Raji (cell line): ENCODE data around the gene HIVEP3.

Source experiments
- POLR2A ChIP-seq: IDR thresholded peaks from 2 replicates; pipeline ENCODE4 v1.6.1; 2011; ENCODE audit warnings: low read depth, low read length, control low read depth; ENCODE audit not compliant: insufficient read depth

Gene HIVEP3

DNA sequence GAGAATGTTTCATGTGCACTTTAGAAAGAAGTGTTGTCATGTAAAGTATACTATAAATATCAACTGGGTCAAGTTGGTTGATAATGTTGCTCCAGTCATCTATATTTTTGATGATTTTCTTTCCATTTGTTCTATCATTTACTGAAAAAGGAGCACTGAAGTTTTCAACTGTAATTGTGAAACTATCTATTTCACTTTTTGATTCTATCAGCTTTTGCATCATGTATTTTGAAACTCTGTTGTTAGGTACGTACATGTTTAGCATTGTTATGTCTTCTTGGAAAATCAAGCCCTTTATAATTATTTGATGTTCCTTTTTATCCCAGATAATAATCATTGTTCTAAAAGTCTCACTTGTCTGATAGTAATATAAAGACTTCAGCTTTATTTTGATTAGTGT lies 14.4 kb upstream of the HIVEP3 start:
- no peak for TF ChIP-seq POLR2A

DNA sequence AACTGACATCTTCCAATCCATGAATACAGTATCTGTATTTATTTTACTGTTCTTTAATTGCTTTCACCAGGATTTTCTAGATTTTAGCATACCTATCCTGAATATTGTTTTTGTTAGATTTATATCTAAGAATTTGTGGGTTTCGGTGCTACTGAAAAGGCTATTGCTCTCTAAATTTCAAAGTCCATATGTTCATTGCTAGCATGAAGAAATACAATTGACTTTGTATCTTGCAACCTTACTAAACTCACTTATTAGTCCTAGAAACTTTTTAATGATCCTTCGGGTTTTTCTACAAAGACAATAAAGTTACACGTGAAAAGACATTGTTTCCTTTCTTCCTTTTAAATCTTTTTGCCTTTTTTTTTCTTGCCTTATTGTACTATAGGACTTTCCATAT lies 12.9 kb upstream of the HIVEP3 start:
- TF ChIP-seq POLR2A = no peak

DNA sequence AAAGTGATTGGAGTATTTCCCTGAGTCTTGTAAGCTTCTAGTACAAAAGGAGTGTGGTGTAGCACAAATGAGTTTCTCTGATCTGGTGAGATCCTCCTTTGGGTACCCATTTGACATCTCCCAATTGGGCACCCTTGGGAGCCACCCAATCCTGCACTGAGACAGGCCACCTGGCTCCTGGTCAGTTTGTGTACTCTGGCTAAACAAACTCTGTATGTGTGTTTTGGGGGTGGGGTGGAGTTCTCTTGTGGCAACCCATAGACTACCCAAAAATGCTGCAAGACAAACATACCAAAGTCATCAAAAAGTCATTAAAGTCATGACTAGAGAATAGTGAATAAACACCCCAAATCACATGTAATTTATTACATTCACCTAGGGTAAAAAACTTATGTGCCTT lies 8.4 kb upstream of the HIVEP3 start:
- TF ChIP-seq POLR2A = no peak

DNA sequence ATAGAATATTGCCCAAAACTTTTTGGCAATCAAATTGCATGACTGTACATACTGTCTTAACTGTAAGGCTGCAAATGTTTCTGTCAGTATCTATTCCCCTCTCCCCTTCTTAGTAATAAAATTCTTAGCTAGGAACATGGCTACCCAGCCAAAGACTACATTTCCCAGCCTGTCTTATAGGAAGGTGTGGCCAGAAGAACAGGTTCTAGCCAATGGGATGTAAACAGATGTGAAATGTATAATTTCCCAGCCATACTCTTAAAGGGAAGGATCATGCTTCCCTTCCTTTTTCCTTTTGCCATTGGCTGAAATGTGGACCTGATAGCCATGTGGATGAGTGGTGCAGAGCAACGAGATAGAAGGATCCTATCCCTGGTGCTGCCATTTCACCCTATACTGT lies 7.0 kb upstream of the HIVEP3 start:
- TF ChIP-seq POLR2A = no peak

DNA sequence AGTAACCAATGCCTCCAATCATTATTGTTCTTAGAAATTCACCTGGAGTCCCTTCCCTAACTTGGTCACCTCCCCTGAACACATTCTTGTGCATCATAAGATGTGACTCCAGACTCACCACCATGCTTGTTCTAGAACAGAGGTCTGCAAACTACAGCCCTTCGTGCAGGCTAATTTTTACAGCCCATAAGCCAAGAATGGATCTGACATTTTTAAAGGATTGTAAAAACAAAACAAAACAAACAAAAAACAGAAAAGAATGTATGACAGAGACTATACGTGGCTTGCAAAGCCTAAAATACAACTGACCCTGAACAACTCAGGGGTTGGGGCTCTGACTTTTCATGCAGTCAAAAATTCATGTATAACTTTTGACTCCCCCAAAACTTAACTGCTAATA lies 6.2 kb upstream of the HIVEP3 start:
- no peak for TF ChIP-seq POLR2A

DNA sequence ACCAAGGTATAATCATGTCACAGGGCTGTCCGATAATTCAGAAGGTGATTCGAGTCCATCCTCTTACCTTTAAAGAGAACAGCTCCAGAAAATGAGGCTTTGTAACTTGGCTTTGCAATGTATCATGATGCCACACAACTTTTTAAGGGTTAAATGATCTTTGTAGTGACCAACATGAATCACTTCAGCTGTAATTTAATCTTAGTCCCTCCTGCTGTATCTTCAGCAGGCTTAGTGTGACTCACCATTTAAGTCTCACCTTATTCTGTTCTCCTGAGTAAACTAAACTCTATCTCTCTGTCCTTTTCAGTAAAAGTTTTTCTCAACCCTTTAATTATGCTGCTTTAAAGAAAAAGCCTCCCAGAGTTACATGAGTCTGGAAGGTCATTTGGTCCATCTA lies 1.9 kb upstream of the HIVEP3 start:
- no peak for TF ChIP-seq POLR2A

DNA sequence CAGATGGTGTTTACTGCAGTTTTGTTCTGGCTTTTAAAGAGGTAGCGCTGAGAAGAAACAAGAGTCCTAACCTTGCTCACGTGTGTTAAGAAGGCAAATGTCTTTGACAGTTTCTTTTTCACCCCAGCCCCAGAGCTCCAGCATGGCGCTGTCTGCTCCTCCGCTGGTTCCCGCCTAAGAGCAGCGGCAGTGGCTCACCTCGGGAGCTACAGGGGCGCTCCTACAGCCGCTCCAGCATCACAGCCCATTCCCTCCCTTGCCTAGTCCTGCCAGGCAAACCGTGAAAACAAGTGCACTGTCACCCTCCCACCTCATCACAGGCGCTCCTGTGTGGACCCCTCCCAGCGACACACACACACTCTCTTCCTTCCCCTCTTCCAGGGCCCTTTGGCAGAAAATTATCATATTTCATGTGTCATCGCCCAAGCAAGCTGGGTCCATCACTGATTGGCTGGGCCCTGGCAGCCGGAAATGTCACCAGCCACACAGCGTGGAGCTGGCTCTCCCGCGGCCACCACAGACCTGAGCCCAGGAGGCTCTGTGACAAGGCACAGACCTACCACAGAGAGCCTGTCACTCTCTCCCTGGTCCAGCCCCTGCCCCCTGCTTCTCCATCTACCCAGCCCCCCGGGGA lies 1.2 kb upstream of the HIVEP3 start:
- no peak for TF ChIP-seq POLR2A

DNA sequence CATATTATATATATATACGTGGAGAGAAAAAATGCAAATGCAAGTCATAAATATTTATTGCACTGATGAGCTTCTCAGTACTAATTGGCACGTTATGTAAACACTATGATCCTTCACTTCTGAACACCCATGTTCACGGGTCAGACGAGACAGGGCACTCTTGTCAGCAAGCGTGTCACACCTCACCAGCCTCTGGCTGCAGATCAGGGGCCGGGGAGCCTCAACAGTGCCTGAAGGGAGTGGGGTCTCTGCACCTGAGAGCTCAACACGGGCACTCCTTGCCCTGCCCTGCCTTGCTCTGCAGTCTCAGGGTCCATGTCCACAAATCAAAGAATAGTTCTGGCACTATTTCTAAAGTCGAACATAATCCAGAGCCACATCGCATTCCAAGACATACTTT lies 409 bp upstream of the HIVEP3 start:
- no peak for TF ChIP-seq POLR2A

DNA sequence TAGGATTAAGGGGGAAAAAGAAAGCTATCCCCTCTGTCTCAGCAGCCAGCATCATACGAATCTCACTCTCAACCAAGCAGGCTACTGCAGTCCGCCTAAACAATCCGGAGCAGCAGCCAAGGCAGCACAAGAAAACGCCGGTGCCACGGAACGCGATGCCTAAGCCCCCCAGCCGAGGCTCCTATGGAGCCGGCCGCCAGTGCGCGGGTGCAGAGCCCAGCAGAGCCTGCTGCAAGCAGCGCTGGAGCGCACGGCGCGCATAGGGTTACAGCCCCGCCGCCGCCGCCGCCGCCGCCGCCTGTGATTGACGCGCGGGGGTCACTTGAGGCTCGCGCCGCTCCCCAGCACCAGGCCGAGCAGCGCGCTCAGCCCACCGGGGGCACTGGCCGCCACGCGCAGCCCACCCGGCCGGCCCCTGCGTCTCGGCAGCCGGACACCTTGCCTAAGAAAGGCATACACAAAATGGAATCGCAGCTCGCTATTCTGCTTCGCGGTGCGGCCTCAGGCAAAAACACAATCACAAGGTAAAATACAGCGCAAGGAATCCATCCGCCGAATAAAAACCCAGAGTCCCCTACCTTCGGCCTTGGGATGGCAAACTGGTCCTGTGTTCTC lies 780 bp downstream of the HIVEP3 start:
- no peak for TF ChIP-seq POLR2A

DNA sequence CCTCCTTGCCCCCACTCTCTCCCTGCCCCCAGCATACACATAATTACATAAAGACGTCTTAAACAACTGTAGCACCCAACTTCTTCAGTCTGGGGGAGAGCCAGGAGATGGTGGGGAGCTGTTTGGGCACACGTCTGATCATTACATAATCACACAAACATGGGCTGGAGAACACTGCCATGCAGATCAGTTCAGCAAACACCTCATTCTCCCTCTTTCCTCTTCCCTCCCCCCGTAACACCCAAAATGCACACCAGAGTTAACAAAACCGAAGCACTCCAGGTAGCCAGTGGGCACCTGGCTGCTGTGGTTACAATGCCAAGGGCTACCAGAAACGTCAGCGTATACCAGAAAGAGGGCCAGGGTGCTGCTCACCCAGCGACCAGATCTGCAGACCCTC lies 1.6 kb downstream of the HIVEP3 start:
- no peak for TF ChIP-seq POLR2A

DNA sequence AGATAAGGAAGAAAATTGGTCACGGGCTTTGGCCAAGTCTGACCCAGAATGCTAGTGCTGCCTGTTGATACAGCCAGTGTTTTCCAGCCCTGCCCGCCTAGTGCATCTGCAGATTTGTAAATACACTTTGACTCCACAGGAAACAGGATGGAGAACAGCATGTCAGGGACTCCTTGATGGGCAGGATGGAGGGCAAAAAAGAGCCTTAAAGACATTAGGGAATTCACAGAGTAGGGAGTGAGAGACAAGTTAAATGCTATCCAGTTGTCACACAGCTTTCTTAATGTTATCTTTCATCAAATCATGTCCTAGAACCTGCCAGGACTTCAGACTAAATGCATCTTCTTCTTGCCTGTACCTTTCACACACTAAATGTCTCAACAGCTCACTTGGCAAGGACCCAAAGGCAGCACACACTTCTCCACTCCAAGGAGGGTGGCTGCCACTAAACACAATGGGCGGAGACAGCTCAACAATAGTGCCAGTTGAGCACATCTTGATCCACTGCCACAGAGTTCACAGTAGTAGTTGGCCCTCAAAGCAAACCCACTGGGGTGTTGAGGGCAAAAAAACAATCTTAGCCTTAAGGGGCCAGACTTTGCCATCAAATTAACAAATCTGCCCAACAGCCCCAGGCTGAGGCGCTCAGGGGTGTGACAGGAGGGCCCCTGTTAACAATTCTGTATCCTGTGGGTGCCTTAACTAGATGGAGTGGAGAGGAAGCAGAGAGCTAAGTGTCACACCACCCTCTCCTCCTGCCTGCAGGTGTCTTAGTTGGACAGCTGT lies 2.7 kb downstream of the HIVEP3 start:
- no peak for TF ChIP-seq POLR2A

DNA sequence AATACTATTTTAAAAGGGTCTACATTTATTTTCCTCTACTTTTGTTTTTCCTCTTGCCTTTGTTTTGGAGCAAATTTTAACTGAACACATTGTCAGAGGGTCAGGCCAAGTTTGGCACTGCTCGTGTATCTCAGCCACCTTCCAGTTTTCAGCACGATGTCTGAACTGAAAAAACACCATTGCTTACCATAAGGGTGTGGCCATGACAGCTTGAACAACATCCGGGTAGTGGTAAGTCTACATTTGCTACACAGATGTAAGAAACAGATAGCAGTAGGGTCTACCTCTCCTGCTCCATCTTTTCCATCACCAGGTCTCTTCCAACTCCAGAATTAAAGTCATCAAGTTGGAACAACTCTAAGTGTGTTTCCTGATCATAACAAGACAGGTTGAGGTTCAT lies 4.2 kb downstream of the HIVEP3 start:
- no peak for TF ChIP-seq POLR2A

DNA sequence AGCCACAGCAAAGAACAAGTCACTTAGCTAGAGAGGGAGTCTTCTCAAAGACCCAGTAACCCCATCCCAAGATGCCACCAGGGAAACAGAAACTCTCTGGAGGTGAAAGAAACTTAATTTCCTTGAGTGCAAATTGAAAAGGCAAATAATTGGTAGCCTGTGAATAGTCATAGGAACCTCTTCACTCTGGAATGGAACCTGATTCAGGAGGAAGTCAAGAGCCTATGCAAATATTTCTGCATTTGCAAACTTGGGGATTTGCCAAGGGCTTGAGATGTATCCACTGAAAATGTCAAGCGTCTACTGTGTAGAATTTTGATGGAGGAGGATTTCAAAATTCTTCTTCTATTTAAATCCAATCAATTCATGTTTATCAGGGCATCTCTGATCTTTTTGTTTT lies 5.7 kb downstream of the HIVEP3 start:
- no peak for TF ChIP-seq POLR2A

DNA sequence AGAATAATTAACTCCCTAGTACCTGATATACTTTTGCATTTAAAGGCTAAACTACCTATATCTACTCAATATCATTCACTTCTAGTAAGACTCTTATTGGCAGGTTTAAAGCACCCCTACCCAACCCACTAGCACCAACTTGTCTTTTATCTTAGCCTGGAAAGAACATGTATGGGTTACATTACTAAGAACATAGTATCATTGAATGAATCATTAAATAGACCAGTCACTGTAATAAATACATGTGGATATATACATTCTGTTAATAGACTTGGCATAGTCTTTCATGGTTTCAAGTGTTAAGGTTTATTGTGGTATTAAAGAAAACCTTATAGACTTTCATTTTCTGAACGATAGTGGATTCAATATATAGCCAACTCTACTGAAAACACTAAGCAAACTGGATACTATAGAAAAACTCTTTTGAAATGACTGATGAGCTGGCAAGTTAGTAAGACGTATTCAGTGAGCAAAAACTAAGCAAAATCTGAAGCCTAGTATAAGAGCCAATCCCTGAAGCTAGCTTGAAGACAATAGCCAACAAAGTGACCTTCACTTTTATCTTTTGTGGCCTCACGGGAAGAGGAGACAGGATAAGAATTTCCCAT lies 10.3 kb downstream of the HIVEP3 start:
- TF ChIP-seq POLR2A = no peak

DNA sequence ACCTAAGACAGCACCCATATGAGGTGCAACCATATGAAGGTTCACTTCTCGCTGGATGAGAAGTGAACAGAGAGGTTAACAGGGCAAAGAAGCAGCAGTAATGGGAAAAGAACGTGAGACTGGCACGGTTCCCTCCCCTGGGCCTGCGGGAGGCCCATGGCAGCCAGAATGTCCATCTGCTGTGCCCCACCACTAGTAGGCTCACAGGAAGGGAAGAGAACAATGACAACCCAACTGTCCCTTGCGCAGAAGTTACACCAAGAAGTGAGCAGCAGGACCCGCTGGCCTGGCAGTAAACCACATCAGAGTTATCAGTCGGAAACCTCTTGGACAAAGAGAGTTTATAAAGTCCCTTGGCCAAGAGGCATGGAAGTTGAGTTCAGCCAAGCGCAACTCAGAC lies 11.3 kb downstream of the HIVEP3 start:
- TF ChIP-seq POLR2A = no peak

DNA sequence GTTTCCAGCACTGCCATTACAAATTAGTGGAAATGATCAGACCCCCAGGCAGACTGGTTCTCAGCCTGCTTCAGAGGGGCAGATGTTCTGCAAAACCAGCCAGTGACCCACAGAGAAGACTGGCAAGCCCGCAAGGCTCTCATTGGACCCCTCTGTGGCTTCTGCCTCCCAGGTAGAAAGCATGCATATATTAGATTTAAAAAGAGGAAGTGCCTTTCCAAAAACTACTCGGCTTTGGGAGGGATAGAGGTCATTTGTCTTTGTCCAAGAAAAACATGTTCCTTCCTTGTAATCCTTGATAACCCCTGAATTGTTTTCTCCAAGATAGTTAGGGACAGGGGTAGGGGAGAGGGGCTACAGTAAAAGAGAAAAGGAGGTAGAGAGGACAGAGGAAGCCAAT lies 11.8 kb downstream of the HIVEP3 start:
- TF ChIP-seq POLR2A = no peak

DNA sequence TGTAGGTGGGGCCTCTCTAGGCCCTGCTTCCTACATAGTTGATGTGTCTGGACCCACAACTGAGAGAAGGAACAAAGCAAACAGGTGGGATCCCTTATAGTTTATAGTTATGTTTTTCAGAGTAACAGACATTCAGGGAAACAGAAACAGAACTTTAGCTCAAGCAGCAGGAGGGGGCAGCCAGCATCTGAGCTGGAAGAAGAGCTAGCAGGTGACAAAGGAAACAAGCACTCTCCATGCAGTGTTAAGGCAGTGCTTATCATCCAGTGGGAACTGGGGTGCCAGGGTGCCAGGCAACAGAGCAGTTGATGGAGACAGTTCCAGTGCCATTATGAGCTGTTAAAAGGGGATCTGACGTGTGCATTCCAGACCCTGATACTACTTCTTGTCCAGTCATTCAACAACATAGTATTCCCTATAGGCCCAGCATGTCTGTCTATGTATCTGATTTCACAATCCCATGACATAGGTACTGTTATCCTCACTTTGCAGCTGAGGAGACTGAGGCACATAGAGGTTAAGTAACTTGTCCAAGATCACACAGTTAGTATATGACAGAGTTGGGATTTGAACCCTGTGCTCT lies 13.5 kb downstream of the HIVEP3 start:
- no peak for TF ChIP-seq POLR2A
